Esophagus muscularis mucosa (tissue), 4 donors: ENCODE data around the gene PGBD5. TPM values are rescaled to one million over a fixed set of nuclear protein-coding genes. Genes with fewer than 3 reads are reported as not detected.

Experiments
- DNase-seq: peaks from one replicate; pipeline ENCODE4 v3.0.0-alpha.2; 2017; ENCODE audit errors: extremely low spot score
- H3K27ac ChIP-seq, 4 donors: fragments of 200-600 bp; sonication (generic); replicated peaks in 1 of 4; 1 replicate in 3 of 4; 2 replicates in 1 of 4; pipeline ENCODE4 v1.5.1; 2016 to 2019; ENCODE audit warnings: mild to moderate bottlenecking in 1 of 4
- H3K27me3 ChIP-seq, 4 donors: fragments of 200-600 bp; sonication (generic); one replicate each; pipeline versions ENCODE4 v1.5.1 to v1.6.0; 2016 to 2019
- H3K36me3 ChIP-seq, 4 donors: fragments of 200-600 bp; sonication (generic); one replicate each; pipeline ENCODE4 v1.5.1; 2016 to 2019
- H3K4me1 ChIP-seq, 4 donors: fragments of 200-600 bp; sonication (generic); one replicate each; pipeline ENCODE4 v1.5.1; 2016 to 2019
- H3K4me3 ChIP-seq, 4 donors: fragments of 200-600 bp; sonication (generic); 1 replicate in 2 of 4; 2 replicates in 2 of 4; pipeline ENCODE4 v1.5.1; 2016 to 2019; ENCODE audit warnings: mild to moderate bottlenecking in 4 of 4, moderate library complexity in 1 of 4
- H3K9me3 ChIP-seq, 4 donors: fragments of 200-600 bp; sonication (generic); 1 replicate in 3 of 4; 2 replicates in 1 of 4; pipeline ENCODE4 v1.5.1; 2016 to 2019
- CTCF ChIP-seq, 3 experiments: fragments of 200-600 bp in 2 of 3; fragments of 450-650 bp in 1 of 3; sonication (generic) in 2 of 3; IDR thresholded peaks; one replicate each; pipeline ENCODE4 v1.5.1; 2017 to 2019; ENCODE audit warnings: antibody characterized with exemption in 3 of 3, mild to moderate bottlenecking in 2 of 3, moderate library complexity in 1 of 3
- EP300 ChIP-seq: sonication (generic); formaldehyde crosslinking; IDR thresholded peaks from one replicate; pipeline ENCODE4 v1.6.1; 2017; ENCODE audit warnings: antibody characterized with exemption
- POLR2A ChIP-seq: fragments of 450-650 bp; IDR thresholded peaks from one replicate; pipeline ENCODE4 v1.6.1; 2017; ENCODE audit warnings: antibody characterized with exemption, moderate library complexity, mild to moderate bottlenecking, low read depth
- POLR2AphosphoS5 ChIP-seq, 2 donors: sonication (generic); formaldehyde crosslinking; IDR thresholded peaks; one replicate each; pipeline ENCODE4 v1.6.1; 2017; ENCODE audit warnings: antibody characterized with exemption in 2 of 2
- WGBS: methylation state at CpG from one replicate; pipeline ENCODE4 v1.1.5; 2018; 5-methylcytosine and 5-hydroxymethylcytosine counted together
- intact Hi-C: fragments of 100-400 bp; cut with DNase I; formaldehyde crosslinking; loops from one replicate; pipeline ENCODE4 v1.15.1; 2023
- total RNA-seq, 4 donors: library from RNA; depleted of rRNA; stranded (reverse); fragments of >200 nt; gene quantifications; one replicate each; pipeline versions ENCODE4 v1.1.0 to v1.2.1, GENCODE V29; 2016

Gene PGBD5
- total RNA-seq, 4 donors from 2014 or later: 0.19 to 1.2 (median 0.62) TPM

GRCh38 chr1:230456478-230456877 lies 30.3 kb upstream of the PGBD5 start:
- intact Hi-C loops: no loop called here
- Histone ChIP-seq H3K27ac (no peak overlapping the region), H3K4me1 (no peaks in the 10 kb centered on the region), H3K27me3 (peaks cover 0 to 23% (median 0%) of the 10 kb centered on the region in 4 donors), H3K9me3 (no peaks in the 10 kb centered on the region), H3K36me3 (no peaks in the 10 kb centered on the region), H3K4me3 (no peak overlapping the region)
- TF ChIP-seq CTCF (IDR thresholded peaks at IDR 0.05) (no peak), POLR2A (no peak), EP300 (no peak), POLR2AphosphoS5 (IDR thresholded peaks at IDR 0.05) (no peak)
- no peak for DNase-seq
- WGBS: 93% methylated on average over 9 of the region's 9 CpGs

DNA sequence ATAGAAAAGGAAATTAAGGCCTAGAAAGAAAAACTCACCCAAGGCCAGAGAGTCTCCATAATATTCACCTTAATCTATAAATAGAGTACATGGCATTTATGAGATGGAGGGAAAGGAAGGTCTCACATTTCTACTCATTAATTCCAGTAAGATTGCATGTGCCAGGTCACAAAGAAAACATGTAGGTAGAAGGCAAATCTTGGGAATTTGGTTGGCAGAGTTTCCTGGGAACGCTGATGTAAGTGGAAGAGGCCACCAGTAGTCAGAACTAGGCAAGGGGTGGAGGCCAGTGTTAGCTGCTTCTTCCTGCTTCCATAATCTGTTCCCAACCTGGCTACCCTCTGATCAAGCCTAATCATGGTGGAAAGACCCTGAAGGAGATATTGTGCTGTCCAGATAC lies 29.2 kb upstream of the PGBD5 start:
- intact Hi-C loops: no loop called here
- Histone ChIP-seq H3K4me3 (no peak overlapping the region), H3K27me3 (peaks cover 0 to 17% (median 0%) of the 10 kb centered on the region in 4 donors), H3K27ac (no peak overlapping the region), H3K9me3 (no peaks in the 10 kb centered on the region), H3K36me3 (no peaks in the 10 kb centered on the region), H3K4me1 (no peaks in the 10 kb centered on the region)
- DNase-seq: no peak
- TF ChIP-seq POLR2A (no peak), POLR2AphosphoS5 (IDR thresholded peaks at IDR 0.05) (no peak), CTCF (IDR thresholded peaks at IDR 0.05) (no peak), EP300 (no peak)
- 70% methylated on average over 1 of the region's 1 CpG for WGBS

DNA sequence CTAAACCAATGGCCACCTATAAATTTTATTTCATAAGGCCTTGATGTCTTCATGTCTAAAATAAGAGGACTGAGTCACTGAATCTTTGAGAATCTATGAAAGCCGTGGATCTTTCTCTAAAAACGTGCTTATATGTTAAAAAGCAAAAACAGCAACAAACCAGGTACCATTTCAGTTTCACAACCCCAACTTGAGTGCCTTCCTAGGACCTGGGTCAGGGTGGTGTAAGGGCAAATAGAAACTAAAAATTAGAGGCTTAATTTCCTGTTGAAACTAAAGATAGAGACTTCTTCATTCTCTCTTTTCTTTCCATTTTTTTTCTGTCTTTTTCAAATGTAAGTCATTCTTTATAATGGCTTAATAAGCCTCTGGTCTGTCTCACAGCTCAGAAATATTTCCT lies 27.2 kb upstream of the PGBD5 start:
- TF ChIP-seq EP300 (no peak), POLR2AphosphoS5 (IDR thresholded peaks at IDR 0.05) (no peak)

DNA sequence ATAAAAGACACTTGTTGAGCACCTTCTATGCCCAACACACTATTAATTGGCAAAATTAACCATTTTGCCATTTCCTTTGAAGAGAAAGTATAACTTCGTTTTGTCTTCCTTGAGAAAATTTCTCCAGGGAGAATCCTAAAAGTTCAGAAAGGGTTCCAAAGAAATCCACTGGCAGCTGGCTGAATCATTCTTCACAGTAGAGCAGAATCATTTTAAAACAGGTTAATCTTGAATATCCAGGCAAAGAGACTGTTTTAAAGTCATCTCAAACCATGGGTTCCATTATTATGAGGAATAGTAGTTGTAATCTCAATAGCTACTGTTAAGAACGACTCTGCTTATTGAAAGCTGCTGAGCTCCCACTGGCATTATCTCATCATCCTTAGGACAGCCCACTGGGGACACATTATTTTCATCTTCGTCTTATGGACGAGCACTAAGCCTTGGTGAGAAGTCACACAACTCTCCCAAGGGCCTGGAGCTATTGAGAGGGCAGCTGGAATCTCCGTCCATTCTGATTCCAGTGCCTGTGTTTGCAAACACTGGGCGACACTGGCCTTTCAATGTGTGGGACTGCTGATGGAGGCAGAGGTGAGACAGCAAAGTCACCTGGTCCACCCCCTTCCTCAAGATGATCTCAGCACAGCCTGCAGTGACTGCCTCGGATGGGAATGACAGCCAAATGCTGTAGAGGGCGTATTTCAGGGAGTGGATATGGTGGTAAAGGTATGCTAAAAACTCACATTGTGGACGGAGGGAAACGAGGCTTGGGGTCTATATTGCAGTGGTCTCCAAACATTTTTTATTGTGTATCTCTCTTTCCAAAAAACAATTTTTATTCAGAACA lies 15.3 kb upstream of the PGBD5 start:
- DNase-seq: no peak
- H3K36me3 ChIP-seq: no peaks in the 10 kb centered on the region
- peaks cover 0 to 24% (median 9%) of the 10 kb centered on the region in 4 donors for H3K9me3 ChIP-seq
- peaks cover 0 to 11% (median 0%) of the 10 kb centered on the region in 4 donors for H3K27me3 ChIP-seq
- no peaks in the 10 kb centered on the region for H3K4me1 ChIP-seq
- H3K4me3 ChIP-seq: no peak overlapping the region
- 55% methylated on average over 10 of the region's 10 CpGs for WGBS
- intact Hi-C loops: no loop called here
- TF ChIP-seq CTCF (IDR thresholded peaks at IDR 0.05): no peak
- no peak for TF ChIP-seq POLR2AphosphoS5 (IDR thresholded peaks at IDR 0.05)
- no peak for TF ChIP-seq EP300
- TF ChIP-seq POLR2A: no peak
- H3K27ac ChIP-seq: no peak overlapping the region

More for the DNA sequence above, 27.2 kb upstream of the PGBD5 start:
- H3K9me3 ChIP-seq: no peaks in the 10 kb centered on the region
- H3K27ac ChIP-seq: no peak overlapping the region
- no peaks in the 10 kb centered on the region for H3K36me3 ChIP-seq
- no peaks in the 10 kb centered on the region for H3K4me1 ChIP-seq
- intact Hi-C loops: no loop called here
- no peak for DNase-seq
- H3K4me3 ChIP-seq: no peak overlapping the region
- H3K27me3 ChIP-seq: peaks cover 0 to 17% (median 0%) of the 10 kb centered on the region in 4 donors
- 28% methylated on average over 2 of the region's 2 CpGs for WGBS

DNA sequence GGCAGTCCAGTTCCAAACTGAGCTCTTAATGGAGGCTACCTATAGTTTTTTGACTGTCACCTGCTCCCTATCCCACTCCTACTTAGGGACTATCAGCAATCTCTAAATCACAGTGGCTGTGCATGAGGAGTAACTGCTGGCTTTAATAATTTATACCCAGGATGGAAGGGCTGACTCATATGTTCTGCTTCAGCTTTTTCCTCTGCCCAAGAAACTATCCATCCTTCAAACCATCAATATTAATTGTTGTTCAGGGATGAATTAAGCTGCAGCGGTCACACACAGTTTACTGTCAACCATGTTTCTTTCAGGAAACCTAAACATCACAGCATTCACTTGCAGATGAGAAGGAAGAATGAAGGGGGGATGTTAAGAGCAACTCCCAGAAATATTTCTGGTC lies 9.0 kb upstream of the PGBD5 start:
- Histone ChIP-seq H3K4me3 (no peak overlapping the region), H3K4me1 (no peaks in the 10 kb centered on the region), H3K27me3 (peaks cover 0 to 39% (median 0%) of the 10 kb centered on the region in 4 donors), H3K27ac (no peak overlapping the region), H3K36me3 (no peaks in the 10 kb centered on the region), H3K9me3 (peaks cover 0 to 11% (median 8%) of the 10 kb centered on the region in 4 donors)
- TF ChIP-seq EP300: no peak
- TF ChIP-seq CTCF (IDR thresholded peaks at IDR 0.05): no peak
- TF ChIP-seq POLR2AphosphoS5 (IDR thresholded peaks at IDR 0.05): no peak
- TF ChIP-seq POLR2A: no peak
- peak; percentile 12 for DNase-seq
- 93% methylated on average over 1 of the region's 1 CpG for WGBS
- intact Hi-C loops: no loop called here
